ENCODE results near the gene GNAT3.
A peak's percentile ranks its signal among the peaks of the same experiment; 100 is the strongest.

The GNAT3 gene

GRCh38 chr7:80432166-80432565 is 79.7 kb downstream of the GNAT3 start:
- no peak for DNase-seq (ENCODE audit: low read depth)
- no peak overlapping the region for H3K4me3 ChIP-seq (ENCODE audit: low read depth, low read length)
- TF ChIP-seq CTCF (IDR thresholded peaks at IDR 0.05; ENCODE audit: control insufficient read depth, extremely low read depth, insufficient read depth), result no peak

GRCh38 chr7:80429181-80429580 is 82.7 kb downstream of the GNAT3 start:
- DNase-seq (ENCODE audit: low read depth), result no peak
- H3K4me3 ChIP-seq (ENCODE audit: low read depth, low read length), result no peak overlapping the region
- TF ChIP-seq CTCF (IDR thresholded peaks at IDR 0.05; ENCODE audit: control insufficient read depth, extremely low read depth, insufficient read depth), result no peak

GRCh38 chr7:80428161-80429054 is 83.5 kb downstream of the GNAT3 start:
- peak; percentile 79 for TF ChIP-seq CTCF (IDR thresholded peaks at IDR 0.05; ENCODE audit: control insufficient read depth, extremely low read depth, insufficient read depth)
- H3K4me3 ChIP-seq (ENCODE audit: low read depth, low read length), result no peak overlapping the region

GRCh38 chr7:80427218-80427617 is 84.6 kb downstream of the GNAT3 start:
- no peak overlapping the region for H3K4me3 ChIP-seq (ENCODE audit: low read depth, low read length)
- TF ChIP-seq CTCF (IDR thresholded peaks at IDR 0.05; ENCODE audit: control insufficient read depth, extremely low read depth, insufficient read depth), result no peak
- DNase-seq (ENCODE audit: low read depth), result no peak

More at GRCh38 chr7:80428161-80429054, 83.5 kb downstream of the GNAT3 start:
- DNase-seq (ENCODE audit: low read depth), result peak; percentile 71

GRCh38 chr7:80420876-80421275 is 91.0 kb downstream of the GNAT3 start:
- no peak for DNase-seq (ENCODE audit: low read depth)
- no peak for TF ChIP-seq CTCF (IDR thresholded peaks at IDR 0.05; ENCODE audit: control insufficient read depth, extremely low read depth, insufficient read depth)

GRCh38 chr7:80417211-80417793 is 94.6 kb downstream of the GNAT3 start:
- no peak for DNase-seq (ENCODE audit: low read depth)
- TF ChIP-seq CTCF (IDR thresholded peaks at IDR 0.05; ENCODE audit: control insufficient read depth, extremely low read depth, insufficient read depth), result no peak
- no peak overlapping the region for H3K4me3 ChIP-seq (ENCODE audit: low read depth, low read length)

More at GRCh38 chr7:80420876-80421275, 91.0 kb downstream of the GNAT3 start:
- H3K4me3 ChIP-seq (ENCODE audit: low read depth, low read length), result no peak overlapping the region

Data from LNCaP clone FGC (cell line).